Activated T-cell treated with anti-CD3 and anti-CD28 coated beads, Interleukin-2, amount 50 U/mL, for 48 hours (primary cell): ENCODE results near the gene TSEN2.

ENCODE experiments used
- DNase-seq, 2 experiments: peaks; one replicate each; pipeline ENCODE4 v3.0.0-alpha.2; 2020

Gene TSEN2

DNA sequence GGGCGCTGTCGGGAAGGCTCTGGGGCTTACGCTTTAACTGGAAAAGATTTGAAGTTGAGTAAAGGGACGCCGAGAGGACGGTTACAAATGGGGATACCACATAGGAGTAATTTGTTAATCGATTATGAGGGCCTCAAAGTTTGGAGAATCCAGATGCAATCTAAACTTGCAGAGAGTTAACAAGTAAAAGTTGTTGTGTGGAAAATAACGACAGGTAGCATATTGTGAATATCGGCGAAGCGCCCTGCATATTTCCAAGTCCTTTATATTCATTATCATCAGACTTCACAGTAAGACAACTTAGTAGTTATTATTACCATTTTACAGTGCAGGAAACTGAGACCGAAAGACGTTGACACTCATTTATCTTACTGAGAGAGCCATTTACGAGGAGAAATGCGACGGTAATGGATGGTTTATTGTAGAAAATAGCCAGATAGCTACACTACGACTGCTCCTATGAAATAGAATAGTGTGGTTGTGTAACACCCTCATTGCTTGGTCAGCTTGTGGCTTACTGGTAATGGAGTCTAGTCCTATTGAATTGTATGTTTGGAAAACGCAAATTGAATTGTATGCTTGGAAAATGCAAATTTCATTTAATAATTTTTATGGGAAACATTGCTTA is 73.3 kb downstream of the TSEN2 start:
- DNase-seq, result no peak

DNA sequence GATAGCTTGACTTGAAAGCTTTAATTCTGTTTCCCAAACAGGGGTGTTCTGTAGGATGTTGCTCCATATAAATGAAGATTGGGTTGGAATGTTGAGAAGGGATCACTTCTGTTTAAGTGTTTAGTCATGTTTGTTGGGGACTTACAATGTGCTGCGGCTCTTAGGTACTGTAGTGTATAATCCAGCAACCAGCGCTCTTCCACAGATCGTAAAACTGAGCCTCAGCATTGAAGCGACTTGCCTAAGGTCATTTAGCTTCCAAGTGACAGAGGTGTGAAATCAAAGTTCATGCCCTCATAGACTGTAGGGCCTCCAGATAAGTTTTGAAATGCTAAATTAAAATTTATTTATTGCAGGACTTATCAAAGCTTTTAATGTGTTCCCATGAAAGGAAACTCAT is 74.4 kb downstream of the TSEN2 start:
- no peak for DNase-seq

GRCh38 chr3:12559520-12559919 is 75.2 kb downstream of the TSEN2 start:
- DNase-seq, result no peak

DNA sequence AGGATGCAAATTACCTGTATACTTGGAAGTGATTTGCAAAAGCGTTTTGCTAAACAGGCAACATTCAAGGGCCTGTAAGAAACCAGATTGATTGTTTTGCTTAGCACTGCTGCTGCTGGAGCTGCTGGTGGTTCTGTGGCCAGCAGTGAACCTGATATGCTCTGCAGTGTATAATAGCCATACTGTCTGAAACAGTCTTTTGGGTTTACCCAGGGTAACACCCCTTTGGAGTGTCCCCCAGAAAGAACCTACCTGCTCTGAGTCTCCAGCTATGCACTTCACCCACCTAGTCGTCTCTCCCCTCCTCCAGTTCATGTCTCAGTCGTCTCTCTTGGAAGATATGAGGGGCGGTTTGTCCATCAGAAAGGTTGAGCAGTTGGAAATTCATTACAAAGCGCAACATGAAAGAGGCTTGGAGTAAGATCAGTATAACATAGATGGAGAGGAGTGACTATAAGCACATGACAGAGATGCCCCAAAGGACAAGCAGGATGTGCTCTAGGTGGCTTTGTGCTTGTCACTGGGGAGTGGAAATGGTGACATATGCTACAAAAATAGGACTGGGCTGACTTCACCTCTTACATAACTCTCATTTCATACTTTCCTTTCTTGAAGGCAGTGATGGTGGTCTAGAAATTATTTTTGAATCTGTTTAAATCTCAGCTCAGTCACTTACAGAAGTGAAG is 76.4 kb downstream of the TSEN2 start:
- DNase-seq, result peak in 1 of 2 experiments; percentile 43

DNA sequence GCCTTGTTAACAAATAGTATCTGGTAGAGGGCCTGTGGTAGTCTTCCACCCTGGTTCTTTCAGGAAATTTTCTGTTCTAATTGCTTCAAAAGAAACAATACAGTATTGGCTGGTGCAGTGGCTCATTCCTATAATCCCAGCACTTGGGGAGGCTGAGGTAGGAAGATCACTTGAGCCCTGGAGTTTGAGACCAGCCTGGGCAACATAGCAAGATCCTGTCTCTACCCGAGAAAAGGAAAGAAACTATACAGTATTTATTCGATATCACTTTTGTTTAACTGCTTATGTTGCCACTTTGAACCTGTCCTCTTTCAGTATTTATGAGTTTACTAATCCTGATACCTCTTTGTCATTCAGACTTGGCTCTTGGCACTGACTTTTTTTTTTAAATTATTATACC is 77.1 kb downstream of the TSEN2 start:
- DNase-seq, result no peak

- DNase-seq, result no peak
Measured at GRCh38 chr3:12562451-12562850, 78.2 kb downstream of the TSEN2 start.

GRCh38 chr3:12566976-12567375 is 82.7 kb downstream of the TSEN2 start:
- DNase-seq, result no peak

DNA sequence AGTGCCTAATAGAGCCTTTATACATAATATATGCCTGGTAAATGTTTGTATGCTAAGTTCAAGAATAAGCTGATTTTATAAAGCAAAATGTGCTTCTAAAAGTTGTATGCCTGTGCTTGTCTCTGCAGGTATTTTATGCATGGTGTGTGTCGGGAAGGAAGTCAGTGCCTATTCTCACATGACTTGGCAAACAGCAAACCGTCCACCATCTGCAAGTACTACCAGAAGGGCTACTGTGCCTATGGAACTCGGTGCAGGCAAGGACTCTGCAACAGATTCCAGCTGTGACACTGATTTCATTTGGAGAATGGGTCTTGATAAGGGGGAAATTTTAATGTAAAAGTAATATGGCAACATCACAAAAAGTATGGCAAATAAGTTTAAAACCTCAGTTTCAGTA is 84.5 kb downstream of the TSEN2 start:
- no peak for DNase-seq

DNA sequence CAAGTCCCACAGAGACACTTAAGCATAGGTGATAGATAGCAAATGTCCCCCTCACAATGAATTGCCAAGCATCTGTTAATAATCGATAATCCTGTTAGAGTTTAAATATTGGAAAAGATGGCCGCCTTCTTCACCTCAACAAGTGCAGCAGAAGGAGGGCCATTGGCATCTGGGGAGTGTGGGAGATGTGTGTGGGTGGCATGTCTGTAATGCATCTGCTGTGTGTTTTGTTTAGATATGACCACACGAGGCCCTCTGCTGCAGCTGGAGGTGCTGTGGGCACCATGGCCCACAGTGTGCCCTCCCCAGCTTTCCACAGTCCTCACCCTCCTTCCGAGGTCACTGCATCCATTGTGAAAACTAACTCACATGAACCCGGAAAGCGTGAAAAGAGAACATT is 85.6 kb downstream of the TSEN2 start:
- DNase-seq, result no peak

DNA sequence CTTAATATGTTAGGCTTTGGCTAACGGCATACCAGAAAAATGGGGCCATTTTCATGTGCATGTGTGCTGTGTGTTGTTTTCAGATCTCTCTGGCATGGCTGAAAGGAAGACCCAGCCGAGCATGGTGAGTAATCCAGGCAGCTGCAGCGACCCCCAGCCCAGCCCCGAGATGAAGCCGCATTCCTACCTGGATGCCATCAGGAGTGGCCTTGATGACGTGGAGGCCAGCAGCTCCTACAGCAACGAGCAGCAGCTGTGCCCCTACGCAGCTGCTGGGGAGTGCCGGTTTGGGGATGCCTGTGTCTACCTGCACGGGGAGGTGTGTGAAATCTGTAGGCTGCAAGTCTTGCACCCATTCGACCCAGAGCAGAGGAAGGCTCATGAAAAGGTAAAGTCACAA is 87.7 kb downstream of the TSEN2 start:
- no peak for DNase-seq

DNA sequence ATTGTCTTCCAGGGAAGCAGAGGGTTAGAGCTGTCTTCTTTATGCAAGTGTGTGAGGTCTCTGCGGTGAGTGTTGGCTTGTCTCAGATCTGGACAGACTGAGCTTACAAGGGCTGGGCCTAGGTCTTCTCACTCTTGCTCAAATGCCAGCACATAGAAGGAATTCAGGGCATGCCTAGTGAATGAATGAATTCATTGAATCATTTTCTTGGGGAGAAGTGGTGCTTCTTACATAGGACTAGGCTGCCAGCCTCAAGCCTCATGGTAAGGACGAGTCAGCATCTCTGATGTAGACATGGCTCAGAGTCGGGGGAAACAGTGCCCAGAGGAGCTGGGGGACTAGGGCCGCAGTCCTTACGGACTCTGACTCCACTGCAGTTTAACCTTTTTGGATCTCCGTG is 89.9 kb downstream of the TSEN2 start:
- no peak for DNase-seq

- no peak for DNase-seq
Measured at GRCh38 chr3:12574661-12575060, 90.4 kb downstream of the TSEN2 start.

GRCh38 chr3:12577379-12577778 is 93.1 kb downstream of the TSEN2 start:
- DNase-seq, result no peak

DNA sequence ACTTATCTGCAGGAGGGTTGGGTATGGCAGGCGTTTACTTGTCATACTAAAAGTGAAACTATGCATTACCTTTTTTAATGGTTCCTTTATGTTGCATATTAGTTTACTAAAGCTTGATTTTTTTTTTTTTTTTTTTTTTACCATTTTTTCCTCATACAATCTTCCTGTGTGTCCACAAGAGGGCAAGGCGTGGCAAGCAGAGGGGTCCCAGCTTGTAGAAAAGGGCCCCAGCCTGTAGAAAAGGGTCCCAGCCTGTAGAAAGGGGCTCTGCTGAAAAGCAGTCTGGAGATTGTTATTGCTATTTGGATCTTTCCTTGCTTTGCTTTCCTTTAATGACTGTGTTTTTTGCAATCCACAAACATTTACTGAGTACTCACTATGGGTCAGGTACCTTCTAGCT is 94.5 kb downstream of the TSEN2 start:
- DNase-seq, result no peak

GRCh38 chr3:12579456-12579855 is 95.2 kb downstream of the TSEN2 start:
- DNase-seq, result no peak

DNA sequence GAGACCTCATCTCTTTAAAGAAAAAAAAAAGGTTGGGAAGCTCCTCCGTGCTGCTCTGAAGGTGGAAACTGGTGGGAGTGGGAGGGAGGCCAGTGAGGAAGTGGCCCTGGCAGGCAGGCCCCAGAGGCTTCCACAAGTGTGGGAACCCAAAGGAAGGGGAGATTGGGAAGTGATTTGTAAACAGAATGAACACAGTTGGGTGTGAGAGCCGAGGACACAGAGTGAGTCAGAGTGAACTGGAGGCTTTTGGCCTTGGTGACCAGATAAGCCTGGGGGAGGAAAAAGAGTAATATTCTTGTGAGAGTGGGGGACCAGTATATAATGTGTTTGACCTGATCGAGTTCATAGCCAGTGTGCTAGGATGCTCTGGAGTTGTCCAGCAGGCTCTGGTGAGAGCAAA is 95.6 kb downstream of the TSEN2 start:
- DNase-seq, result no peak

DNA sequence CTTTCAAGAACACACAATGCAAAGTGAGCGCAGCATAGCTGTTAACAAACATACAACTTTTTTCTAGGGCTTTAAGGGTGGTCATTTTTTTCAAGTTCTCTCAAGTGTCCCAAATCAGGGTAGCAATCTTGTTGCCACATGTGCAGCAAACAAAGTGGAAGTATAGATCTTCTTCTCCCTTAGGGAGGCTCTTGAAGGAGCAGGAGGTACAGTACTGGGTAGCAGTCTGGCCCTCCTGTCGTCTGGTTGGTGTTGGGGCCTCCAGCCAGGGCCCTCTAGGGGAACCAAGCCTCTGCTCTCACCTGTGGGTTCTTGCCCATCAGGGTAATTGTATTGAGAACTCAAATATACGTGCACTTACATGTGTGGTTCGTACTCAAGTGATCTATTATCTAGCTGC is 98.5 kb downstream of the TSEN2 start:
- DNase-seq, result no peak
